Endothelial cell of umbilical vein (primary cell): ENCODE results near the gene EMID1. TPM values are rescaled to one million over a fixed set of nuclear protein-coding genes. Genes with fewer than 3 reads are reported as not detected.
A peak's percentile ranks its signal among the peaks of the same experiment; 100 is the strongest.

Source experiments
- BruUV-seq: library from RNA; stranded (reverse); fragments of 400-500 nt; replicated peaks from 2 replicates; lab custom pipeline; 2021; lab: Mats Ljungman, UMichigan
- CTCF ChIA-PET: fragments of 300-600, 350-600 bp; sonication (Branson Sonifier 250); formaldehyde crosslinking; loops from one replicate; lab custom pipeline; 2021; ENCODE audit warnings: antibody characterized with exemption, inconsistent platforms; lab: Charles Lee
- POLR2A ChIA-PET: fragments of 300-600, 350-600 bp; sonication (Branson Sonifier 250); formaldehyde crosslinking; loops from one replicate; lab custom pipeline; 2021; ENCODE audit warnings: antibody characterized with exemption, inconsistent platforms; lab: Charles Lee
- DNase-seq: peaks from one replicate; pipeline ENCODE4 v3.0.0-alpha.2; 2011; ENCODE audit warnings: low read depth, low spot score
- FAIRE-seq: peaks from 2 replicates; lab custom pipeline; 2011; peaks lifted over from hg19 to GRCh38; lab: Jason Lieb, UNC
- H2AFZ ChIP-seq: 2 replicates; pipeline ENCODE4 v1.6.0; 2012; ENCODE audit warnings: low read depth, low read length, control low read depth, inconsistent platforms
- H3K27ac ChIP-seq: 2 replicates; pipeline ENCODE4 v1.5.1; 2011; ENCODE audit warnings: low read depth, mild to moderate bottlenecking, control low read depth, low read length, moderate library complexity; ENCODE audit not compliant: insufficient read depth
- H3K27me3 ChIP-seq, 2 experiments: 2 replicates each; pipeline versions ENCODE4 v1.6.0 to v1.6.1; 2011; ENCODE audit warnings: low read length in 2 of 2, mixed read lengths in 1 of 2; ENCODE audit not compliant: control insufficient read depth in 2 of 2, insufficient read depth in 2 of 2
- H3K36me3 ChIP-seq, 2 experiments: 2 replicates in 1 of 2; 3 replicates in 1 of 2; pipeline ENCODE4 v1.5.1; 2011; ENCODE audit warnings: low read length in 2 of 2, mild to moderate bottlenecking in 1 of 2, moderate library complexity in 1 of 2; ENCODE audit not compliant: control insufficient read depth in 2 of 2, insufficient read depth in 2 of 2; ENCODE audit errors: extremely low read depth in 1 of 2
- H3K4me1 ChIP-seq: 3 replicates; pipeline ENCODE4 v1.5.1; 2011; ENCODE audit warnings: mild to moderate bottlenecking, low read length; ENCODE audit not compliant: control insufficient read depth, insufficient read depth; ENCODE audit errors: extremely low read depth
- H3K4me2 ChIP-seq: 2 replicates; pipeline ENCODE4 v1.6.1; 2011; ENCODE audit warnings: low read length, control low read depth, mixed read lengths; ENCODE audit not compliant: insufficient read depth
- H3K4me3 ChIP-seq, 3 experiments: fragments of 200-600 bp in 1 of 3; sonication (generic), shearing (Covaris generic) in 1 of 3; replicated peaks in 1 of 3; 2 replicates each; pipeline ENCODE4 v1.5.1; 2011 to 2016; ENCODE audit warnings: control low read depth in 3 of 3, low read length in 3 of 3, mild to moderate bottlenecking in 2 of 3, inconsistent platforms in 1 of 3, low read depth in 1 of 3, moderate library complexity in 1 of 3; ENCODE audit not compliant: insufficient read depth in 1 of 3
- H3K79me2 ChIP-seq: 2 replicates; pipeline ENCODE4 v1.6.0; 2012; ENCODE audit warnings: low read length, inconsistent platforms; ENCODE audit not compliant: control insufficient read depth, insufficient read depth
- H3K9ac ChIP-seq: replicated peaks from 2 replicates; pipeline ENCODE3; 2011; ENCODE audit warnings: low read length, control low read depth; ENCODE audit not compliant: insufficient read depth; ENCODE audit errors: extremely low read depth
- H3K9me1 ChIP-seq: replicated peaks from 3 replicates; pipeline ENCODE4 v1.6.0; 2011; ENCODE audit warnings: mild to moderate bottlenecking, low read length; ENCODE audit not compliant: control insufficient read depth, insufficient read depth; ENCODE audit errors: extremely low read depth
- H3K9me3 ChIP-seq: replicated peaks from 2 replicates; pipeline ENCODE4 v1.5.1; 2012; ENCODE audit warnings: low read length, inconsistent platforms; ENCODE audit not compliant: control insufficient read depth, insufficient read depth
- H4K20me1 ChIP-seq: replicated peaks from 2 replicates; pipeline ENCODE3; 2011; ENCODE audit warnings: mild to moderate bottlenecking, low read length; ENCODE audit not compliant: control insufficient read depth, insufficient read depth; ENCODE audit errors: extremely low read depth
- EZH2 ChIP-seq: IDR thresholded peaks from 2 replicates; pipeline ENCODE4 v1.6.1; 2012; ENCODE audit warnings: borderline replicate concordance, low read depth, mild to moderate bottlenecking, moderate library complexity, low read length, inconsistent platforms; ENCODE audit not compliant: severe bottlenecking
- FOS ChIP-seq: IDR thresholded peaks from 2 replicates; pipeline ENCODE4 v1.6.1; 2011; ENCODE audit warnings: mild to moderate bottlenecking, low read length, moderate library complexity, borderline replicate concordance; ENCODE audit not compliant: insufficient read depth
- GATA2 ChIP-seq: IDR thresholded peaks from 2 replicates; pipeline ENCODE4 v1.7.0; 2011; ENCODE audit warnings: low read depth, mild to moderate bottlenecking, moderate library complexity, mixed read lengths, low read length; ENCODE audit not compliant: insufficient read length, insufficient read depth
- JUN ChIP-seq: IDR thresholded peaks from 2 replicates; pipeline ENCODE4 v1.6.1; 2011; ENCODE audit warnings: borderline replicate concordance, low read depth; ENCODE audit not compliant: insufficient read length, insufficient read depth
- MYC ChIP-seq: IDR thresholded peaks from one replicate; pipeline ENCODE4 v1.6.1; 2011; ENCODE audit warnings: mild to moderate bottlenecking, low read depth, low read length
- POLR2A ChIP-seq: IDR thresholded peaks from 2 replicates; pipeline ENCODE4 v1.6.1; 2012; ENCODE audit warnings: low read depth, mild to moderate bottlenecking, control low read depth, low read length
- POLR2AphosphoS5 ChIP-seq: IDR thresholded peaks from 2 replicates; pipeline ENCODE4 v1.6.1; 2012; ENCODE audit warnings: low read depth, mild to moderate bottlenecking, control low read depth, low read length, moderate library complexity; ENCODE audit not compliant: insufficient read depth
- dilution Hi-C: fragments of 300-500 bp; cut with MboI; formaldehyde crosslinking; loops from one replicate; pipeline ENCODE4 v1.15.0; 2019; ENCODE audit warnings: low sequenced_read_pairs; ENCODE audit not compliant: extremely low pct_ligation_motif_present
- intact Hi-C: fragments of 100-400 bp; cut with micrococcal nuclease; formaldehyde crosslinking; loops from one replicate; pipeline ENCODE4 v1.10.0; 2022
- polyA plus RNA-seq, 4 experiments: library from polyadenylated mRNA; depleted of rRNA in 3 of 4; stranded (reverse) in 3 of 4; unstranded in 1 of 4; fragments of >200 nt; gene quantifications; 2 replicates each; pipeline versions ENCODE4 v1.2.1 to v1.2.3, GENCODE V29; 2011 to 2012; ENCODE audit warnings: missing spikeins in 1 of 4
- total RNA-seq: library from RNA; stranded (reverse); gene quantifications from 2 replicates; pipeline ENCODE4 v1.2.3, GENCODE V29; 2021
- TF ChIP-seq, protein P1 (sequence below), 2 donors: IDR thresholded peaks; 1 replicate in 1 of 2; 2 replicates in 1 of 2; pipeline ENCODE4 v1.5.1; 2011; ENCODE audit warnings: low read length in 2 of 2, mild to moderate bottlenecking in 2 of 2, moderate library complexity in 2 of 2, control low read depth in 1 of 2, inconsistent platforms in 1 of 2, low read depth in 1 of 2; ENCODE audit not compliant: insufficient read depth in 1 of 2; ENCODE audit errors: extremely low read depth in 1 of 2

The EMID1 gene
- total and polyA plus RNA-seq, 2 donors (not counting 3 experiments of a cell fraction or from before 2014, with no cell fraction given), result 0.51 to 0.75 TPM

DNA sequence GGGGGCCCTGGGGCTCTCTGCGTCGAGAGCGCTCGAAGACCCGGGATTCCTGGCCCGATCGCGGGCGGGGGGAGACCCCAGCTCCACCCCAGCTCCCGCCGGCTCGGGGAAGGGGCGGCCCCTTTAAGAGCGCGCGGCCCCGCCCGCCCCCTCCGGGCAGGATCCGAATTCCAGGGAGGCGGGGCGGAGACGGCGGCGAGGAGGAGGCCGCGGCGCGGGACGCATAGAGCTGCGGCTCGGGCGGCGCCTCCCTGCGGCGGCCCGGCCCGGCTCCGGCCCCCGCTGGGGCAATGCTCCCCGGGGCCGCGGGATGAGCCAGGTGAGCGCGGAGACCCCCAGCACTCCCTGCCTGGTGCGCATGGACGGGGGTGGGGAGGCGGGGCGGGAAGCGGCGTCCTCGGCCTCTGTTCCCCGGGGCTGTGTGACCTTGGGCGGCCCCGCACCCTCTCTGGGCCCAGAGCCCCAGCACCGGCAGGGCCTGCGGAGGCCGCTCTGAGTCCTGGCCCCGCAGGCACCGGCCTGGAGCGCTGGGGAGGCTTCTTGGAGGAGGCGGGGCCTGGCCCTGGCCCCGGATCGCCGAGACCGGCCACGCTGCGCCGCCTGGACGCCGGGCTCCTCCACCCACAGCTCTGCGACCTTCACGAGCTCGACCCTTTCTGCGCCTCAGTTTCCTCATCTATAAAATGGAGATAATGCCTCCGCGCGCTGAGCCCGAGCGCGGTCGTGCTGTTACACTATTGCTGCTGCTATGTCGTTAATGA is 101.3 kb downstream of the EMID1 start:
- Histone ChIP-seq H3K4me2 (peak overlapping the region; percentile 85), H3K79me2 (peaks cover 9% of the 10 kb centered on the region), H2AFZ (peak overlapping the region; percentile 86), H3K9ac (peak overlapping the region; percentile 77), H4K20me1 (no peaks in the 10 kb centered on the region), H3K36me3 (peaks cover 0 to 3% of the 10 kb centered on the region in 2 experiments), H3K27me3 (no peaks in the 10 kb centered on the region), H3K4me1 (peaks cover 38% of the 10 kb centered on the region), H3K9me3 (no peaks in the 10 kb centered on the region), H3K9me1 (no peaks in the 10 kb centered on the region), H3K4me3 (peak overlapping the region; percentile 82 to 85 (median 84)), H3K27ac (peak overlapping the region; percentile 87)
- intact Hi-C loops (loop anchor here (1.0 to 5.0 kb wide), 2 partner anchors 40 to 52 kb away; partner anchors contain the start of genes EWSR1 and RHBDD3), dilution Hi-C loops (no loop called here)
- no TSS peak for BruUV-seq
- TF ChIP-seq JUN, result no peak
- peak; percentile 51 for TF ChIP-seq POLR2A
- TF ChIP-seq GATA2, result no peak
- TF ChIP-seq EZH2, result no peak
- TF ChIP-seq POLR2AphosphoS5, result peak; percentile 53
- TF ChIP-seq, protein P1, sequence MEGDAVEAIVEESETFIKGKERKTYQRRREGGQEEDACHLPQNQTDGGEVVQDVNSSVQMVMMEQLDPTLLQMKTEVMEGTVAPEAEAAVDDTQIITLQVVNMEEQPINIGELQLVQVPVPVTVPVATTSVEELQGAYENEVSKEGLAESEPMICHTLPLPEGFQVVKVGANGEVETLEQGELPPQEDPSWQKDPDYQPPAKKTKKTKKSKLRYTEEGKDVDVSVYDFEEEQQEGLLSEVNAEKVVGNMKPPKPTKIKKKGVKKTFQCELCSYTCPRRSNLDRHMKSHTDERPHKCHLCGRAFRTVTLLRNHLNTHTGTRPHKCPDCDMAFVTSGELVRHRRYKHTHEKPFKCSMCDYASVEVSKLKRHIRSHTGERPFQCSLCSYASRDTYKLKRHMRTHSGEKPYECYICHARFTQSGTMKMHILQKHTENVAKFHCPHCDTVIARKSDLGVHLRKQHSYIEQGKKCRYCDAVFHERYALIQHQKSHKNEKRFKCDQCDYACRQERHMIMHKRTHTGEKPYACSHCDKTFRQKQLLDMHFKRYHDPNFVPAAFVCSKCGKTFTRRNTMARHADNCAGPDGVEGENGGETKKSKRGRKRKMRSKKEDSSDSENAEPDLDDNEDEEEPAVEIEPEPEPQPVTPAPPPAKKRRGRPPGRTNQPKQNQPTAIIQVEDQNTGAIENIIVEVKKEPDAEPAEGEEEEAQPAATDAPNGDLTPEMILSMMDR (IDR thresholded peaks at IDR 0.05; ENCODE audit: extremely low read depth in 1 of 2, insufficient read depth in 1 of 2, low read depth in 1 of 2, low read length in 2 of 2), result peak in 1 of 2 donors; percentile 4
- TF ChIP-seq FOS, result no peak
- TF ChIP-seq MYC, result no peak
- DNase-seq (peak; percentile 71), FAIRE-seq (peak; percentile 59)
- CTCF ChIA-PET, result interaction anchor here (1.0 to 2.0 kb wide), 7 partner anchors 10 to 198 kb away, joined by 3 to 16 read pairs (median 5); no protein-coding TSS in a partner anchor
- POLR2A ChIA-PET, result interaction anchor here (0.6 kb wide), 1 partner anchor 14 kb away, joined by 3 read pairs; no protein-coding TSS in a partner anchor
